HepG2 (cell line): Measurements from ENCODE around the gene ZG16. TPM values are rescaled to one million over a fixed set of nuclear protein-coding genes. Genes with fewer than 3 reads are reported as not detected.

Source experiments
- CHCHD3 ChIP-seq: sonication (generic); formaldehyde crosslinking; IDR thresholded peaks from 2 replicates; pipeline ENCODE4 v1.8.0; 2022; ENCODE audit warnings: mild to moderate bottlenecking, missing genetic modification reagents, moderate library complexity
- CREB1 ChIP-seq, 2 experiments: fragments of 450-650 bp in 1 of 2; IDR thresholded peaks; 2 replicates each; pipeline ENCODE4 v1.6.1; 2016 to 2017; ENCODE audit warnings: control low read depth in 1 of 2, mild to moderate bottlenecking in 1 of 2, missing compliant biosample characterization in 1 of 2, missing genetic modification characterization in 1 of 2
- LCORL ChIP-seq, 2 experiments: fragments of 450-650 bp in 1 of 2; sonication (generic) in 1 of 2; formaldehyde crosslinking in 1 of 2; IDR thresholded peaks; 2 replicates each; pipeline versions ENCODE4 v1.5.0 to v1.6.1; 2017 to 2020; ENCODE audit warnings: antibody characterized with exemption in 1 of 2, missing genetic modification reagents in 1 of 2
- MAFG ChIP-seq: sonication (generic); formaldehyde crosslinking; IDR thresholded peaks from 2 replicates; pipeline ENCODE4 v1.5.1; 2020; ENCODE audit warnings: mild to moderate bottlenecking, missing genetic modification reagents
- MBNL3 ChIP-seq: fragments of 250-450 bp; sonication (Bioruptor Pico); conservative IDR thresholded peaks from 2 replicates; pipeline ENCODE4 v1.8.0; 2022; ENCODE audit warnings: mild to moderate bottlenecking, inconsistent platforms
- MTA1 ChIP-seq: sonication (generic); formaldehyde crosslinking; IDR thresholded peaks from 2 replicates; pipeline ENCODE4 v1.4.0; 2020; ENCODE audit warnings: missing genetic modification reagents, mild to moderate bottlenecking, borderline replicate concordance
- MTA3 ChIP-seq: sonication (generic); formaldehyde crosslinking; IDR thresholded peaks from 2 replicates; pipeline ENCODE4 v1.4.0; 2020; ENCODE audit warnings: missing genetic modification reagents
- MTF1 ChIP-seq: sonication (generic); formaldehyde crosslinking; IDR thresholded peaks from 2 replicates; pipeline ENCODE4 v1.5.0; 2020; ENCODE audit warnings: missing genetic modification reagents
- PHF21A ChIP-seq: sonication (generic); formaldehyde crosslinking; IDR thresholded peaks from 2 replicates; pipeline ENCODE4 v1.5.0; 2020; ENCODE audit warnings: mild to moderate bottlenecking, missing genetic modification reagents
- POLR2A ChIP-seq, 2 experiments: IDR thresholded peaks; 2 replicates each; pipeline ENCODE4 v1.6.1; 2011; ENCODE audit warnings: low read depth in 2 of 2, low read length in 2 of 2, mild to moderate bottlenecking in 1 of 2, moderate library complexity in 1 of 2; ENCODE audit not compliant: insufficient read depth in 1 of 2
- PTBP1 ChIP-seq: fragments of 200-400 bp; formaldehyde crosslinking; IDR thresholded peaks from 2 replicates; pipeline ENCODE4 v1.6.1; 2018; ENCODE audit warnings: low read length, low read depth; ENCODE audit not compliant: poor library complexity, severe bottlenecking
- RBM22 ChIP-seq: fragments of 200-400 bp; formaldehyde crosslinking; optimal IDR thresholded peaks from 2 replicates; pipeline ENCODE3; 2017; ENCODE audit warnings: mild to moderate bottlenecking, low read length, moderate library complexity
- SIX1 ChIP-seq: sonication (generic); formaldehyde crosslinking; IDR thresholded peaks from 2 replicates; pipeline ENCODE4 v1.4.0; 2020; ENCODE audit warnings: missing genetic modification reagents, borderline replicate concordance
- SNRNP70 ChIP-seq: fragments of 200-400 bp; formaldehyde crosslinking; IDR thresholded peaks from 2 replicates; pipeline ENCODE4 v1.6.1; 2017; ENCODE audit warnings: mild to moderate bottlenecking, low read depth, low read length, moderate library complexity
- YY1 ChIP-seq: IDR thresholded peaks from 2 replicates; pipeline ENCODE4 v1.6.1; 2011; ENCODE audit warnings: low read length, low read depth, moderate library complexity, mild to moderate bottlenecking; ENCODE audit not compliant: insufficient read depth, insufficient replicate concordance
- ZNF263 ChIP-seq: sonication (generic); formaldehyde crosslinking; IDR thresholded peaks from 2 replicates; pipeline ENCODE4 v1.4.0; 2020; ENCODE audit warnings: missing genetic modification reagents
- ZNF652 ChIP-seq: IDR thresholded peaks from 2 replicates; pipeline ENCODE4 v1.6.1; 2016; ENCODE audit warnings: low read depth, borderline replicate concordance
- polyA plus RNA-seq, 8 experiments: library from polyadenylated mRNA; depleted of rRNA in 3 of 8; stranded (reverse) in 7 of 8; unstranded in 1 of 8; fragments of >200 nt; fragmentation: Illumina TruSeq in 4 of 8; extraction: Trizol in 4 of 8; gene quantifications; 2 replicates each; pipeline versions ENCODE4 v1.2.1 to v1.2.3, GENCODE V29; 2011 to 2016; ENCODE audit warnings: low read depth in 4 of 8, missing spikeins in 1 of 8, mixed read lengths in 1 of 8; ENCODE audit not compliant: insufficient read depth in 1 of 8
- total RNA-seq, 5 experiments: library from RNA; depleted of rRNA; stranded (reverse); fragments of >200 nt; fragmentation: Illumina TruSeq; extraction: Trizol; gene quantifications; 2 replicates each; pipeline ENCODE4 v1.2.3, GENCODE V29; 2016; ENCODE audit warnings: low read depth in 1 of 5
- TF ChIP-seq, protein P1 (sequence below): sonication (generic); formaldehyde crosslinking; IDR thresholded peaks from 2 replicates; pipeline ENCODE4 v1.5.1; 2020; ENCODE audit warnings: mild to moderate bottlenecking, missing genetic modification reagents
- TF ChIP-seq, protein P2 (sequence below): sonication (generic); formaldehyde crosslinking; IDR thresholded peaks from 2 replicates; pipeline ENCODE4 v1.4.0; 2020; ENCODE audit warnings: missing genetic modification reagents, borderline replicate concordance

ZG16 gene
- total and polyA plus RNA-seq, 2 of the 13 experiments (the other 11 are each of a cell fraction or from before 2014, with no cell fraction given) = 0.04 to 0.07 TPM

GRCh38 chr16:29790183-29790948, 12.3 kb downstream of the ZG16 start, which contains the start of gene KIF22 (continued):
- no peak for TF ChIP-seq MTF1 (CRISPR knock-in tag)
- TF ChIP-seq LCORL (IDR thresholded peaks at IDR 0.05) = no peak
- TF ChIP-seq LCORL (CRISPR knock-in tag; IDR thresholded peaks at IDR 0.05) = peak; percentile 53; the same call in 1 of the 2 replicates
- TF ChIP-seq, protein P1, sequence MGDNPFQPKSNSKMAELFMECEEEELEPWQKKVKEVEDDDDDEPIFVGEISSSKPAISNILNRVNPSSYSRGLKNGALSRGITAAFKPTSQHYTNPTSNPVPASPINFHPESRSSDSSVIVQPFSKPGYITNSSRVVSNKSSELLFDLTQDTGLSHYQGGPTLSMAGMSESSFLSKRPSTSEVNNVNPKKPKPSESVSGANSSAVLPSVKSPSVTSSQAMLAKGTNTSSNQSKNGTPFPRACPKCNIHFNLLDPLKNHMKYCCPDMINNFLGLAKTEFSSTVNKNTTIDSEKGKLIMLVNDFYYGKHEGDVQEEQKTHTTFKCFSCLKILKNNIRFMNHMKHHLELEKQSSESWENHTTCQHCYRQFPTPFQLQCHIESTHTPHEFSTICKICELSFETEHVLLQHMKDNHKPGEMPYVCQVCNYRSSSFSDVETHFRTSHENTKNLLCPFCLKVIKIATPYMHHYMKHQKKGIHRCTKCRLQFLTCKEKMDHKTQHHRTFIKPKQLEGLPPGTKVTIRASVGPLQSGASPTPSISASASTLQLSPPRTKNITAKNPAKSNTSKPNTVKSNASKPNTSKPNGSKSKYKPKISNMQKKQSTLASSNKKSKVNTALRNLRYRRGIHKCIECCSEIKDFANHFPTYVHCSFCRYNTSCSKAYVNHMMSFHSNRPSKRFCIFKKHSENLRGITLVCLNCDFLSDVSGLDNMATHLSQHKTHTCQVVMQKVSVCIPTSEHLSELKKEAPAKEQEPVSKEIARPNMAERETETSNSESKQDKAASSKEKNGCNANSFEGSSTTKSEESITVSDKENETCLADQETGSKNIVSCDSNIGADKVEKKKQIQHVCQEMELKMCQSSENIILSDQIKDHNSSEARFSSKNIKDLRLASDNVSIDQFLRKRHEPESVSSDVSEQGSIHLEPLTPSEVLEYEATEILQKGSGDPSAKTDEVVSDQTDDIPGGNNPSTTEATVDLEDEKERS (CRISPR knock-in tag) = peak; percentile 96
- TF ChIP-seq ZNF652 (CRISPR knock-in tag) = no peak; the same call in 1 of the 2 replicates
- TF ChIP-seq YY1 = peak; percentile 95
- no peak for TF ChIP-seq MTA3
- TF ChIP-seq, protein P2, sequence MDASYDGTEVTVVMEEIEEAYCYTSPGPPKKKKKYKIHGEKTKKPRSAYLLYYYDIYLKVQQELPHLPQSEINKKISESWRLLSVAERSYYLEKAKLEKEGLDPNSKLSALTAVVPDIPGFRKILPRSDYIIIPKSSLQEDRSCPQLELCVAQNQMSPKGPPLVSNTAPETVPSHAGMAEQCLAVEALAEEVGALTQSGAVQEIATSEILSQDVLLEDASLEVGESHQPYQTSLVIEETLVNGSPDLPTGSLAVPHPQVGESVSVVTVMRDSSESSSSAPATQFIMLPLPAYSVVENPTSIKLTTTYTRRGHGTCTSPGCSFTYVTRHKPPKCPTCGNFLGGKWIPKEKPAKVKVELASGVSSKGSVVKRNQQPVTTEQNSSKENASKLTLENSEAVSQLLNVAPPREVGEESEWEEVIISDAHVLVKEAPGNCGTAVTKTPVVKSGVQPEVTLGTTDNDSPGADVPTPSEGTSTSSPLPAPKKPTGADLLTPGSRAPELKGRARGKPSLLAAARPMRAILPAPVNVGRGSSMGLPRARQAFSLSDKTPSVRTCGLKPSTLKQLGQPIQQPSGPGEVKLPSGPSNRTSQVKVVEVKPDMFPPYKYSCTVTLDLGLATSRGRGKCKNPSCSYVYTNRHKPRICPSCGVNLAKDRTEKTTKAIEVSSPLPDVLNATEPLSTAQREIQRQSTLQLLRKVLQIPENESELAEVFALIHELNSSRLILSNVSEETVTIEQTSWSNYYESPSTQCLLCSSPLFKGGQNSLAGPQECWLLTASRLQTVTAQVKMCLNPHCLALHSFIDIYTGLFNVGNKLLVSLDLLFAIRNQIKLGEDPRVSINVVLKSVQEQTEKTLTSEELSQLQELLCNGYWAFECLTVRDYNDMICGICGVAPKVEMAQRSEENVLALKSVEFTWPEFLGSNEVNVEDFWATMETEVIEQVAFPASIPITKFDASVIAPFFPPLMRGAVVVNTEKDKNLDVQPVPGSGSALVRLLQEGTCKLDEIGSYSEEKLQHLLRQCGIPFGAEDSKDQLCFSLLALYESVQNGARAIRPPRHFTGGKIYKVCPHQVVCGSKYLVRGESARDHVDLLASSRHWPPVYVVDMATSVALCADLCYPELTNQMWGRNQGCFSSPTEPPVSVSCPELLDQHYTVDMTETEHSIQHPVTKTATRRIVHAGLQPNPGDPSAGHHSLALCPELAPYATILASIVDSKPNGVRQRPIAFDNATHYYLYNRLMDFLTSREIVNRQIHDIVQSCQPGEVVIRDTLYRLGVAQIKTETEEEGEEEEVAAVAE = 0 out of 2 replicates have a peak, but pooled peaks have one; percentile 54
- no peak for TF ChIP-seq SIX1 (CRISPR knock-in tag)
- no peak for TF ChIP-seq RBM22
- TF ChIP-seq POLR2A (IDR thresholded peaks at IDR 0.05; ENCODE audit: insufficient read depth in 1 of 2, low read depth in 2 of 2, low read length in 2 of 2) = peak; percentile 89
- no peak; the same call in 1 of the 2 replicates for TF ChIP-seq ZNF263 (CRISPR knock-in tag)
- no peak for TF ChIP-seq MBNL3 (CRISPR knock-in tag)
- TF ChIP-seq MTA1 (CRISPR knock-in tag) = peak; percentile 96
- TF ChIP-seq CREB1 (IDR thresholded peaks at IDR 0.05) = peak; percentile 84
- peak; percentile 77 for TF ChIP-seq CREB1 (CRISPR knock-in tag; IDR thresholded peaks at IDR 0.05)
- TF ChIP-seq PTBP1 = no peak
- TF ChIP-seq MAFG (CRISPR knock-in tag) = no peak
- peak; percentile 55 for TF ChIP-seq PHF21A (CRISPR knock-in tag)
- TF ChIP-seq CHCHD3 (CRISPR knock-in tag) = no peak
- TF ChIP-seq SNRNP70 = no peak
